NCI-H82 treated with DMSO at 0.1 percent for 48 hours (cell line): ENCODE results near the gene IFIT3.
A peak's percentile ranks its signal among the peaks of the same experiment; 100 is the strongest.
"Not testable (repeated sequence)": the region's sequence is repeated elsewhere in the genome, so short reads cannot be mapped to it uniquely, and the experiment has no call there.

Experiments
- DNase-seq: peaks from one replicate; lab custom pipeline; 2025; ENCODE audit not compliant: unreplicated experiment; lab: John Stamatoyannopoulos, UW

Gene IFIT3

GRCh38 chr10:89327803-89328441, at the start of gene IFIT3:
Gene IFIT3 (plus strand): TSS chr10:89327997. CDS start chr10:89328074, 77 bp downstream.
- no peak for DNase-seq

- DNase-seq, result peak; percentile 6
Observed at GRCh38 chr10:89278034-89278535, 49.7 kb upstream of the IFIT3 start.

GRCh38 chr10:89278900-89279392, 48.9 kb upstream of the IFIT3 start:
- no peak for DNase-seq

GRCh38 chr10:89279421-89279869, 48.4 kb upstream of the IFIT3 start:
- DNase-seq, result no peak

GRCh38 chr10:89280508-89280907, 47.3 kb upstream of the IFIT3 start:
- DNase-seq, result no peak

- DNase-seq, result no peak
Observed at GRCh38 chr10:89281606-89282395, 46.0 kb upstream of the IFIT3 start.

- no peak for DNase-seq
Observed at GRCh38 chr10:89283025-89283935, 44.5 kb upstream of the IFIT3 start.

GRCh38 chr10:89283936-89284475, 43.8 kb upstream of the IFIT3 start:
- no peak for DNase-seq

- not testable (repeated sequence) for DNase-seq
Observed at GRCh38 chr10:89284711-89285110, 43.1 kb upstream of the IFIT3 start.

- DNase-seq, result not testable (repeated sequence)
Observed at GRCh38 chr10:89285303-89285702, 42.5 kb upstream of the IFIT3 start.

GRCh38 chr10:89294721-89295239, 33.0 kb upstream of the IFIT3 start:
- no peak for DNase-seq

GRCh38 chr10:89295597-89295996, 32.2 kb upstream of the IFIT3 start:
- no peak for DNase-seq

GRCh38 chr10:89296220-89296648, 31.6 kb upstream of the IFIT3 start:
- DNase-seq, result no peak

- DNase-seq, result no peak
Observed at GRCh38 chr10:89297356-89297755, 30.4 kb upstream of the IFIT3 start.

GRCh38 chr10:89297791-89298190, 30.0 kb upstream of the IFIT3 start:
- DNase-seq, result no peak

- DNase-seq, result no peak
Observed at GRCh38 chr10:89299031-89299430, 28.8 kb upstream of the IFIT3 start.

- DNase-seq, result no peak
Observed at GRCh38 chr10:89301232-89301631, 26.6 kb upstream of the IFIT3 start.

- no peak for DNase-seq
Observed at GRCh38 chr10:89301721-89302445, 25.9 kb upstream of the IFIT3 start, which contains the start of gene IFIT2. Gene IFIT2 (plus strand): TSS chr10:89302046. CDS start chr10:89302124, 78 bp downstream.

- DNase-seq, result no peak
Observed at GRCh38 chr10:89302625-89303024, 25.2 kb upstream of the IFIT3 start.

GRCh38 chr10:89303161-89303560, 24.6 kb upstream of the IFIT3 start:
- DNase-seq, result no peak
